NK-92 treated with Interleukin-12 subunit alpha and Interleukin-12 subunit beta, amount 100 ng/mL, for 24 hours (cell line): ENCODE results near the gene TTC13.
"Not testable (repeated sequence)": the region's sequence is repeated elsewhere in the genome, so short reads cannot be mapped to it uniquely, and the experiment has no call there.

Experiments used
- DNase-seq: peaks from one replicate; lab custom pipeline; 2025; lab: John Stamatoyannopoulos, UW

The TTC13 gene

GRCh38 chr1:230978491-230979388 lies at the start of gene TTC13, which contains the start of gene ARV1:
TSS of gene TTC13 (minus strand) at chr1:230978861. CDS start at chr1:230978830, 31 bp downstream.
TSS of gene ARV1 (plus strand) at chr1:230979094. CDS start at chr1:230979106, 12 bp downstream.
- peak; percentile 98 for DNase-seq

- DNase-seq: no peak
Observed at GRCh38 chr1:231027971-231028370, 49.3 kb upstream of the TTC13 start.

- no peak for DNase-seq
Observed at GRCh38 chr1:231027136-231027925, 48.7 kb upstream of the TTC13 start.

- DNase-seq: no peak
Observed at GRCh38 chr1:231026576-231026975, 47.9 kb upstream of the TTC13 start.

- DNase-seq: no peak
Observed at GRCh38 chr1:231023150-231023549, 44.5 kb upstream of the TTC13 start.

- not testable (repeated sequence) for DNase-seq
Observed at GRCh38 chr1:231022543-231022942, 43.9 kb upstream of the TTC13 start.

- no peak for DNase-seq
Observed at GRCh38 chr1:231021540-231022031, 42.9 kb upstream of the TTC13 start.

- no peak for DNase-seq
Observed at GRCh38 chr1:231020816-231021215, 42.2 kb upstream of the TTC13 start.

- no peak for DNase-seq
Observed at GRCh38 chr1:231020139-231020601, 41.5 kb upstream of the TTC13 start.

- DNase-seq: no peak
Observed at GRCh38 chr1:231019711-231020110, 41.0 kb upstream of the TTC13 start.

- DNase-seq: no peak
Observed at GRCh38 chr1:231016966-231017365, 38.3 kb upstream of the TTC13 start.

- no peak for DNase-seq
Observed at GRCh38 chr1:231016234-231016633, 37.6 kb upstream of the TTC13 start.

GRCh38 chr1:231013391-231014015 lies 34.8 kb upstream of the TTC13 start:
- DNase-seq: no peak

GRCh38 chr1:231011963-231012362 lies 33.3 kb upstream of the TTC13 start:
- DNase-seq: no peak

- no peak for DNase-seq
Observed at GRCh38 chr1:231011360-231011759, 32.7 kb upstream of the TTC13 start.

- DNase-seq: not testable (repeated sequence)
Observed at GRCh38 chr1:231007535-231007934, 28.9 kb upstream of the TTC13 start.

GRCh38 chr1:231001892-231002291 lies 23.2 kb upstream of the TTC13 start:
- DNase-seq: no peak

GRCh38 chr1:231000639-231001038 lies 22.0 kb upstream of the TTC13 start:
- DNase-seq: no peak

- no peak for DNase-seq
Observed at GRCh38 chr1:231000201-231000600, 21.5 kb upstream of the TTC13 start.

GRCh38 chr1:230994860-230995259 lies 16.2 kb upstream of the TTC13 start:
- DNase-seq: no peak

- no peak for DNase-seq
Observed at GRCh38 chr1:230992100-230992774, 13.6 kb upstream of the TTC13 start.
